HG02763 (cell line): ENCODE results near the gene AHI1.

Experiments
- ATAC-seq: cut with Tn5 transposase; IDR thresholded peaks from one replicate; pipeline ENCODE4 v1.9.1; 2021; ENCODE audit warnings: mild to moderate bottlenecking, moderate library complexity; ENCODE audit not compliant: unreplicated experiment

The AHI1 gene

DNA sequence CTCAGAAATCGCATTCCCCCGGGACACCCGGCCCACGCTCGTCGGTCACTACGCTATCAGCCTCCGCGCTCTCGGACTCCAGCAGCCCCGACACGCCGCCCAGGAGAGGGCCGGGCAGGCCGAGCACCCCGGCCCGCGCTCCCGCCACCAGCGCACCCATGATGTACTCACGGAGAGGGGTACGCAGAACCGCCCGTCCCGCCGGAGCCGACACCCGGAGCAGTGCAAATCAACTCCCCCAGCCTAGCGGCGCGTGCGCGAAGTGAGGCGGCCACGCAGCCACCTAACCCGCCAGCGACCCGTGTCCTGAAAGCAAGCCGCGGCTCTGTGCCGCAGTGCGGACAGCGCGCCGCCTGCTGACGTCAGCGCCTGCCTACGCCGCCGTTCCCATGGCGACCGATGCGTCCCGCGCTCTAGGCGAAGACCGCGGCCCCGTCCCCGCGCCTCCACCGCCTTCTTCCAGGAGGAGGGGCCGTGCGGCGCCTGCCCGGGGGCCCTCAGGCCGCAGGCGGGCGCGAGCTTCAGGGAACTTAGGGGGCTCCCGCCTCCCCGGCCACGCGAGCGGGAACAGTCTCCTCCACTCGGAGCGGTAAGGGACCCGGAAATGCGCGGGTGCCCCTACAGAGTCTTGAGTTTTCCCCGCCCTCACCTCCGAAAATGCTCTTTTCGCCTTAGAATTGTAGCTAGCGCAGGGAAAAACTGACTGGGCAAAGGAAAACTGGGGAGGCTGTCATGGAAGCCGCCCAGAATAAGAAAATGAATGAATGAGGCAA, at the start of gene AHI1:
TSS of gene AHI1 (minus strand) at position 329 of the 773 bp plus-strand sequence. CDS start 5,503 bp downstream, outside the sequence.
- peak; percentile 97 for ATAC-seq

DNA sequence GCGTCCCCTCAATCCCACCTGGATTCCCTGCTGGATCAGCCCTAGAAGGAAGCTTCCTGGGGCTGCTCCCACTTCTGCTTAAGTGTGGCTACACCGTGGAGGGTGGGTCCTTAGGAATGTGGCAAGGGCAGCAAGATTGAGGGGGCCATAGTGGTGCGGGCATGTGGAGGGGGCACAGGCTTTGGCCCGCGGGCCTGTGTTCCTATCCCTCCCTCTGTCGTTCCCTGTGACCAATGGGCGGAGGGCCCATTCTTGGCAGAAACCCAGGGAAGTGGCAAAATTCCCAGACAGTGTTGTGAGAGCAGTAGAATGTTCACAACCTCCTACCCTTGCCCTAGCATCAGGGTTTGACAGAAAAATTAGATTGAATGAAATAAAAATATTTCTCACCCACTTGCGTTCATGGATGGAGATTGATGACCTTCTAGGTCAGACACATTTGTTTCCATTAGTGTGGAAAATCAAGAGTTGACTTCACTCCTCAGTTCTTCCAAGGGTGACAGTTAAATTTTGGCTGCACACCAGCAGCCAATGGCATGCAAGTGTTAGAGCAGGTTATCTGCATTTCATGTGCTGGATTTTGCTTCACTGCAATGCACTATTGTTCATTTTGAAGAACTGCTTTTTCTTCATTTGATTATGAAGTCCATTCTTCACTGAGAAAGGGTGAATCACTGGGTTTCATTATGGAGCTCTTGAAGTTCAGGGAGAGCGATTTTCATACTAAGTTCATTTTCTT, 49.3 kb upstream of the AHI1 start:
- ATAC-seq, result no peak

DNA sequence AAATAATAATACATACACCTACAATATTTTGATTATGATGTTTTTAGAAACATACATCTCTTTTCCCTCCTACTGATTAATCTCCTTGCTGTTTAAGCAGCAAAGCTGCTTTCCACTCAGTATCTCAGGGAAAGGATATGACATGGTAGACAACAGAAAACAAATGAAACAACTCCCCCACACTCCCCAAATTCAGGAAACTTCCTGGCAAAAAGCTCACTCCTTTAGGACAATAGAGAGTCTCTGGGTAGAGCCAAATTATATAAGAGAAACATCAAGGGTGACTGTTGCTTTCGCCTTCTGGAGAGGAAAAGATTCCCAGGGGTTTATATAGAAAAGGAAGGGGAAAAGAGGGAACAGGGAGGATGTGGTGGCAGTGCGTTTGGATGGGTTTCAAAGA, 48.7 kb upstream of the AHI1 start:
- no peak for ATAC-seq

DNA sequence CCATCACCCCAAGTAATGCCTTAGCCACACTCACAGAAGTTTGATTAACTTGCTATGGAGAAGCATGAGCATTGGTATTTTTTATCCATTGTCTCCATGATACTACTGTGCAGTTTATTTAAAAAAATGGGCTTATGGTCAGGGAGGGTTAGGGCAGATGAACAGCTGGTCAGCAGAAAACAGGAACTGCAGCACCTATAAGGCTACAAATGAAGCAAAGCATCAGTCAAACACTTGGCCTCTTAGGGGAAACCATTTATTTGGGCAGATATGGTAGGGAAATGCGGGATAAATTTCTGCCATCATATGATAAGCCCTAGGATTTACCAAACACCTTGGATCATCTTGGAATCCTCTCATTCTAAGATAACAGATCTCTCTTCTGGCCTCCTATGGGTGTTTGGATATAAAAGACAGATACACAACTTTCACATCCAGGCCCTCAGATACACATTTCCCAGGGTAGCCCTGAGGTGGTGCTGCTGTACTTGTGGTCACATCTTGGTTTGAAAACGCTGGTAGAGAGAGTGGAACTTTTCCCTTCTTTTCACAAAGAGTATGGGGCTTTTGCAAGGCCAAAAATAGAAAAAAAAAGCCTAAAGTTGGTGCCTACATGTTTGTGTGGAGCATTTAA, 42.8 kb upstream of the AHI1 start:
- no peak for ATAC-seq

DNA sequence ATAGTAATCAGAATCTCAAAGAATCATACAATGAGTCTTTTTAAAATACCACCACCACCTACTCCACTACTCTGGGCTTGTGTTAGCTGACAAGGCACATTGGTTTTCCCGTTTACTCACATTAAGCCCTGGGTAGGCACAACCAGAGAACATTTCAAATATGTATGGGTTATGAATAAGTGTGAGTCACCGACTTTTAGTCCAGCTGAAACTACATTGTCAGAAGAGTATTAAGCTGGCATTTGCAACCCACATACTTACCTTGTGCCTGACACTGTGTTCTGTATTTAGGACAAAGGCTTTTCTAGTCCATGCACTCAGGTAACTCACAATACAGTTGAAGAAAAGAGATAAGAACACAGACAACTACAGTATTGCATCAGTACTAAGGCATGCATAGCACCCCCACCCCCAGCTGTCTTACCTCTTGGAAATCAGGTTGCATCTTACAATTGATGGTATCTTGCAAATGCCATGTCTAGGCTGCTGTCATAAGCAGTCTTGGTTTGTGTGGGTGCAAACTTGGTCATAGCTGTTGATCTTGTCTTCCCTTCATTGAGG, 40.3 kb upstream of the AHI1 start:
- ATAC-seq, result no peak

DNA sequence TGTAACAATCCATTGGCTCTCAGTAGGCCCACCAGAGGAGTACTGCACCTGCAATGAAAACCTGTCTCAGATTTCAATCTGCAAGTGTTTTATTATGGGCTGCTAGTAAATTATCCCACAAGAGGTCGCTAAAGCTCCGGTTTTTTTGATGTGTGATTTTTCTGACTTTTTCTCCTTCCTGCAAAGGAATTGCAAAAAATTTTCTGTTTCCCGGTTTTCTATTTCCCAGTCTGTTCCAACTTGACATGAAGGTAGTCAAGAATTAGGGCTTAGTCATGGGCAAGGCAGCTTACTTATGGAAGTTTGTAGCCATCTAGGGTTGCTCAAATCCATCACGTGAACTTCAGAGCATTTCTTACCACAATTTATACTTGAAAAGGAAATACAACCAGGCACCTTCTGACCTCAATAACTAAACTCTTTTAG, 38.5 kb upstream of the AHI1 start:
- ATAC-seq, result no peak

DNA sequence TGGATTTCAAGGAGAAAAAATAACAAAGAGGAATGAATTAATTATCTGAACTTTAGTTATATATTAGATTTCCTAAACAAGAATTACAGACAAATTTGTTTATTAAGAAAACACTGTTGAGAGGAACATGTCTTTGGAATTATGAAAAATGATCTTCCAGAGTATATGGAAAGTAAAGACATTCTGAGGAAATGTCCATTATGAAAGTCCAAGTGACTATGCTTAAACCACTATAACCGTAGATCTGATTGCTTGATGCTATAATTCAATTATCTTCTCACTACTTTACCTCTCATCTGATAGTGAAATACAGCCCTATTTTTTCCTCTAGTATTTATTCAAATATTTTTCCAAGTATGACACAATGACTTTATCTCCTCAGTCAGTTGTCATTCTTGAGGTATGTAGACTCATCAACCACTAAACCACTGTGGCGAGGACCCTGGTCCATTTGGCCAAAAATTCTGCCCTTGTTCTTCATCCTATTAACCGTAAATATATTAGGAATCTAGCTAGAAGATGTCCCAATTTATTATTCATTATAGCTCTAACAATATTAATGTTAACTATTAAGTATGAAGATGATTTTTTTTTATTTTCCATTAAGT, 37.3 kb upstream of the AHI1 start:
- no peak for ATAC-seq

DNA sequence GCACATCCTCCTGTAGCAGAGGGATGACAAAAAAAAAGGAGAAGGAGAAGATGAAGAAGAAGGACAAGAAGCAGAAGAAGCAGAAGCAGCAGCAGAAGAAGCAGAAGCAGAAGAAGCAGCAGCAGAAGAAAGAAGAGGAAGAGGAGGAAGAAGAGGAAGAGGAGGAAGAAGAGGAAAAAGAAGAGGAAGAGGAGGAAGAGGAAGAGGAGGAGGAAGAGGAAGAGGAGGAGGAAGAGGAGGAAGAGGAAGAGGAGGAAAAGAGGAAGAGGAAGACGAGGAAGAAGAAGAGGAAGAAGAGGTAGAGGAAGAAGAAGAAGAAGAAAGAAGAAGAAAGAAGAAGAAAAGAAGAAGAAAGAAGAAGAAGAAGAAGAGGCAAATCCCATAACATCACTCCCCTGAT, 35.0 kb upstream of the AHI1 start:
- no peak for ATAC-seq

DNA sequence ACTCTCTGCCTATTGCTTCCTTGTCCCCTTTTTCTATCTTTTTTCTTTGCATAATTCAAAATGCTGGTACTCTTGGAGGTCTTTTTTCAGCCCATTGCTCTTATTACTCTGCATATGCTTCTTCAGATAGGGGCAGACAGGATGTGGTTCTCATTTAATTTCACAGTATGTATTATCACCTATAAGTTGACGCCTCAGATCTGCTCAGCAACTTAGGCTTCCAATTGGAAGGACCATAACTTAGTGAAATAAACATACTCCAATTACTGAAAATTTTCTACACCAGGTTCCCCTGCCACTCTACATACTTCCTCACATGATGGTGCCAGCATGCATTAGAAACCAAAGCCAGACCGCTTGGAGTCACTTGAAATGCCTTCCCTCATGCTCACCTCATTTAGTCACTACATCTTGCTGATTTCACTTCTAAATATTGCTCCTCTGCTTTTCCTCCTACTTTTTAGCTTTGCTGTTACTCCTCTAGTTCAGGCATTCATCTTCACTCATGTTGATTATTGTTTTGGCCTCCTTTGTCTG, 34.5 kb upstream of the AHI1 start:
- ATAC-seq, result no peak

DNA sequence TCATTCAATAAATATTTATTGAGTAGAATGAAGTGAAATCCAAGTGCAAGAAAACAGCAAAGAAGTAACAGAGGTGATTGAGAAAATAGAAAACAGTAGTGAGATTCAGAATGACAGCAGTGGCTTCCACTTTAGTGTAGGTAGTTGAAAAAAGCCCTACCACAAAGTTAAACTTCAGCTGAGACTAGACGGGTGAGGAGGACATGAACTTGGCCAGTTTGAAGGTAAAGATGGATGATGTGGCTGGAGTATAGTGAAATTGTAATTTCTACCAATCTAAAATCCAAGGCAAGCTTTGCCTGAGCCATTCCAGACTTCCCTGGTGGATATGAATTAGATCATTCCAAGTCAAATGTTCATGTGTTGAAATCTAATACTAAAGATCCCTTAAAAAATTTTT, 32.6 kb upstream of the AHI1 start:
- ATAC-seq, result no peak

DNA sequence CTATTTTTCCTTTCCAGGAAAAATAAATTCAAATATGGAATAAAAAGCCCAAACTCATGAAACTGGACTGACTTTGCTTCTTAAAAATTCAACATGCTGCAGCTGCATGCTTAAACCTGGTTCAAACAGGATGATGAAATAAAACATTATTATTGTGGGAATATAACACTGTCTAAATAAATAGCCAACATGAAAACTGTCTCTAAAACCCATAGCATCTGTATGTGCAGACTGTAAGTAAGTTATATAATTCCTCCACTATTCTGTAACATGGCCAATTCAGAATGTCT, 30.4 kb upstream of the AHI1 start:
- ATAC-seq, result no peak

DNA sequence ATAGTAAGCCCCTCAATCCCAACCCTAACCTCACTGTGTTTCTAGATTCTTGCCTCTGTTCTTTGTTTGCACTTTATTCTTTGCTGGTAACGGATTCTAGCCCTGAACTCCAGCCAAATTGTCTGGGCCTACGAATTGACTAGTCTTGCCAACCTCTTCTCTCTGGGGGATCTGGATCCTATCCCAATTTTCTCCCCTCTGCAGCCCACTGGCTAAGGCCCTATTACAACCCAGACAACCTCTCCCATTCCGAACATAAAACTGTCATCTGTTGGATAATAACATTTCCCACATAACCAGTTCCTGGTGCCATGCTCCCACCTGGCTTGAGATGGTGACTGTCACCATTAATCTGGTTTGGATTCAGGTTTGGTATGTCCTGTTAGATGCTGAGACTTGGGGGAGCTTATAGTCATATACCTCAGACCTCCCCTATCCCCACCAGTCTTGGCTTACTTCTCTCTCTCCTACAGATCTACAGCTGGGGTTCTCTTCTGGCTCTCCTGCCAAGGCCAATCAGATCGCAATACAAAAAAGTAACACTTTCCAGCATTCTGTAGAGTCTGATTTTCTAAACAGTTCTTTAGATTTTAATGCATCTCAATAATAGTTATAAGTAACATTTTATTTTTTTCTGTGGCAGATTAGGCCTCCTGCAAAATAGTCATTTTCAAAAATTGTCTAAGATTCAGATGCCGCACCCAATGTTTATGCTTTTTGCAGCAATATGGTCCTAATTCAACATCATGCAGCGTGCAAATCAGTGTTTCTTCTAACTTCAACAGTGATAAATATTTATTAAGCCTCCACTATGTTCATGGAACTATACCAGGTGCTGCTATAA, 29.8 kb upstream of the AHI1 start:
- no peak for ATAC-seq

DNA sequence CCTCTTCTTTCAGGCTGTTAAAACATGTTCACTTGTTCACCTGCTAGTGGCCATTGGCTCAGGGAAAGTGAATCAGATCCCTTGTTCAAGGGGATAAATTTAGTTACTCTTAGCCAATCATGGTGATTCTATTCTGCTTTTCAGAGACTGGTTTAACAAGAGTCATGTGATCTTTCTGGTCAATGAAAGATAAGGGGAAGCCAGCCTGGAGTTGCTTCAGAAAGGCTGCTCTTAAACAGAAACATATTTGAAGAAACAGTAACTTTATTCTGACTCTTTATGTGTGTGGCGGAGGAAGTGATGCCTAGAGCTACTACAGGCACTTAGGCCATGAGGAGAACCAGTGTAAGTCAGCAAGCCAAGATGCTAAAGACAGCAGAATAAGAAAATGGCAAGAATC, 28.1 kb upstream of the AHI1 start:
- no peak for ATAC-seq

DNA sequence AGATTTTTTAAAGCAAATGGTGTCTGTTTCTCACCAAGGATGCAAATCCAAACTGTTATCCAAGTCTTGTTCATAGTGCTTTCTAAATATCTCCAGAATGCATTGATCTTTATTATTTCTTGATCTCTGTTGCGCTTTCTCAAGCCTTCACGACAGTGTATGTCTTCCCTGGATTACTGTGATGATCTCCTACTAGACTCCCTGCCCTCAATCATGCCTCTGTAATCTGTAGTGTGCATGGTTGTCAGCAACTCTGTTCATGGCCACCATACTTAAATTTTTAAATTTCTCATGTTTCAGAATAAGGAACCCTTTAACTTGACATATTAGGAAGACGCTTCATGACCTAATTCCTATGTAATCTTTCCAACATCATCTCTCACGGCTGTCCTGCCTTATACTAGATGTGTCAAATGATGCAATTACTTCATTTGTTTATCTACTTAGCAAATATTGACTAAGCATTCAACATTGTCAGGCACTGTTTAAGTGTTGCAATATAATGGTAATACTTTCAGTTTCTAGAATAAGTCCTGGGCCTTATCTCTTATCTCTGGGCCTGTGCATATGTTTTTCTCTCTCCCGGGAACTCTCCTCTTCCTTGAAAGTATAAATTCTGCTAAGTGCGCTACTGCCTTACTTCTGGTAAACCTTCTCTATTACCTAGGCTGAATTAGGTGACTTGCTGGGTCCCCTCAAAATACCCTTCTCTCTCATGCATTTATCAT, 25.6 kb upstream of the AHI1 start:
- no peak for ATAC-seq

DNA sequence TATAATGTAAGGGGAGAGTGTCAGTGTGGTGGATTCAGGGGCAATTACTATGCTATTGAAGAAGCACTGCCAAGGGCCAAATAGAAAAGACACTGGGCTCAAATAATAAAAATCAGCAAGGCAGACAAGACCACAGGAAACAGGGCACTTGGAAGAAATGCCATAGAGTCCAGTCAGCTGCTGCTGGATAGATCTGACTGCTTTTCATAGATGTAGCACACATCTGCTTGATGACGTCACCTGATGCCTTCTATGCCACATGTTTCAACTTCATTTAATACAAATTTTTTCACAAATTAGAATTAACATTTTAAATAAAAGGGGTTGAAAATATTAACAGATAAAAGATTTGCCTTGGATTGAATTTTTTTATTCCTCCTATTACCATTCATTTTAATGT, 23.9 kb upstream of the AHI1 start:
- no peak for ATAC-seq

DNA sequence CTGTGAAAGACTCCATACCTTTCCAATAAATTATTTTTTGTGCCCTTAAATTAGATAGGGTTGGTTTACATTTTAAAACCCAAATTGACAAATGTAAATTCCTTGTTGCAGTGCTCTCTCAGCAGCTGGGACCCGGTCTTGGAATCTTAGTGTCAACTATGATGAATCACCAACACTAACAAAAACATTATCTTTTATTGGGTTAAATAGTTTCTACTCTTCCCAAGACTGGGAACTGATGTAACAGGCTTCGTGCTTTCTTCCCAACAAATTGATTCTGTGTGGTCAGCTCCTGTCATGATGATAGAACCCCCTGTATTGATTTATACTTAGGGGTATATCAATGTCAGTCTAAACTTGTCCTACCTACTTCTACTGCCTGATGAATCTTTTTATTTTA, 23.2 kb upstream of the AHI1 start:
- ATAC-seq, result no peak

DNA sequence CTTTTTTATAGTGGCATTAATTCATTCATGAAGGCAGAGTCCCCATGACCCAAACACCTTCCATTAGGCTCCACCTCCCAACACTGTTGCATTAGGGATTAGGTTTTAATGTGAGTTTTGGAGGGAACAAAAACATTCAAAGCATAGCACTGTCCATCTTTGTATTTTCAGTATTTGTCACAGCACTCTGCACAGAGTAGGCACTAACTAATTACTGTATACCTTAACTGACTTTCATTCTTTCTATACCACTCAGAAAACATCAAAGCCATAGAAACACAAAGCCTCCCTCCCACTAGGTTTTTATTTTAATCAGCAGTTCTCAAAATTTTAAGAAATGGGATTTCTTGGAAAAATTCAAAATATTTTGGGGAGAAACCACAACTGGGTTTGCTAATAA, 21.8 kb upstream of the AHI1 start:
- no peak for ATAC-seq

DNA sequence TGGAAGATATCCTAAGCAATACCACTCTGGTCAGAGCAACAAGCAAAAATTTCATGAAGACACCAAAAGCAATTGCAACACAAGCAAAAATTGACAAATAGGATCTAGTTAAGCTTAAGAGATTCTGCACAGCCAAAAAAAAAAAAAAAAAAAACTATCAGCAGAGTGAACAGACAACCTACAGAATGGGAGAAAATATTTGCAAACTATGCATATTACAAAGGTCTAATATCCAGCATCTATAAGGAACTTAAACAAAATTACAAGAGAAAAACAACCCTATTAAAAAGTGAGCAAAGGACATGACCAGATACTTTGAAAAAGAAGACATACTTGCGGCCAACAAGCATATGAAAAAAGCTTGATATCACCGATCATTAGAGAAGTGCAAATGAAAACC, 20.0 kb upstream of the AHI1 start:
- no peak for ATAC-seq

DNA sequence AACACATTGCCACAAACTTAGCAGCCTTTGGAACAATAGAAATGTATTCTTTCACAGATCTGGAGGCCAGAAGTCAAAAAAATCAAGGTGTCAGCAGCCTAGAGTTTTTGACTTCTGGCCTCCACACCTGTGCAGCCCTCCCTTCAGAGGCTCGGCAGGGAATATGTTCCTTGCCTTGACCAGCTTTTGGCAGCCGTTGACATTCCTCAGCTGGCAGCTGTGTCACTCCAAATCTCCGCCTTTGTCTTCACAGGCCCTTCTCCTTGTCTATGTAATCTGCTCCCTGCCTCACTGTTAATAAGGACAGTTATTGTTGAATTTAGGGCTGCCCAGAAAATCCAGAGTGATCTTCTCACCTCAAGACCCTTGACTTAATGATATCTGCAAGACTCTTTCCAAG, 17.2 kb upstream of the AHI1 start:
- ATAC-seq, result no peak
